ENCODE measurements around the gene ERICH3. TPM values are rescaled to one million over a fixed set of nuclear protein-coding genes. Genes with fewer than 3 reads are reported as not detected.
"Not testable (repeated sequence)": the region's sequence is repeated elsewhere in the genome, so short reads cannot be mapped to it uniquely, and the experiment has no call there.

The ERICH3 gene
- total RNA-seq, 1 experiment from 2014 or later: not detected

GRCh38 chr1:74674278-74675048 is 871 bp upstream of the ERICH3 start:
- Histone ChIP-seq H2BK5ac (ENCODE audit: insufficient read length, low read length) (no peak overlapping the region), H4K20me1 (ENCODE audit: control insufficient read depth, insufficient read depth, insufficient read length) (no peaks in the 10 kb centered on the region), H3K79me2 (ENCODE audit: insufficient read depth, low read length) (no peaks in the 10 kb centered on the region), H3K14ac (ENCODE audit: insufficient read depth, low read length) (no peak overlapping the region), H4K5ac (ENCODE audit: insufficient read length, low read depth, low read length) (no peak overlapping the region), H3K79me1 (ENCODE audit: insufficient read depth, low read depth, low read length, poor library complexity, severe bottlenecking) (no peaks in the 10 kb centered on the region), H2BK20ac (ENCODE audit: low read depth, low read length, poor library complexity, severe bottlenecking) (no peak overlapping the region), H3K9ac (ENCODE audit: extremely low read depth, insufficient read length, low read length) (no peak overlapping the region), H3K18ac (ENCODE audit: insufficient read length, low read depth, low read length) (no peak overlapping the region), H3K4me2 (ENCODE audit: insufficient read depth, insufficient read length, low read length) (no peak overlapping the region), H3K23me2 (ENCODE audit: insufficient read length, low read depth, low read length, poor library complexity, severe bottlenecking) (peaks cover 6% of the 10 kb centered on the region), H3K9me3 (ENCODE audit: control insufficient read depth, low read depth, low read length) (no peaks in the 10 kb centered on the region), H2BK12ac (ENCODE audit: insufficient read length, low read depth, low read length) (no peak overlapping the region), H2AFZ (ENCODE audit: low read length) (no peak overlapping the region), H3K4ac (ENCODE audit: low read depth, low read length) (no peak overlapping the region), H3T11ph (ENCODE audit: low read length) (no peak overlapping the region), H2AK5ac (ENCODE audit: insufficient read length, low read length) (no peak overlapping the region), H3K4me1 (ENCODE audit: insufficient read depth, low read length) (peaks cover 5% of the 10 kb centered on the region; the same call in 1 of the 2 replicates), H2BK15ac (ENCODE audit: low read depth, low read length) (no peak overlapping the region), H3K56ac (ENCODE audit: insufficient read length, low read depth, low read length) (no peak overlapping the region), H4K91ac (ENCODE audit: insufficient read length, low read depth, low read length) (no peak overlapping the region), H4K8ac (replicated peaks; ENCODE audit: insufficient read length, low read depth, low read length) (no peak overlapping the region), H3K23ac (ENCODE audit: insufficient read length, low read depth, low read length) (no peak overlapping the region), H3K27me3 (ENCODE audit: insufficient read depth, low read length) (peaks cover 7% of the 10 kb centered on the region; the same call in 1 of the 2 replicates), H2BK120ac (ENCODE audit: low read depth, low read length, poor library complexity, severe bottlenecking) (no peak overlapping the region), H3K27ac (ENCODE audit: insufficient read length, low read depth, low read length) (no peak overlapping the region)
- WGBS (ENCODE audit: extremely low coverage, insufficient read length, low lambda C conversion rate): no CpG with 5 or more reads among the region's 6 CpGs
- DNase-seq: peak; percentile 53
- TF ChIP-seq CTCF (conservative IDR thresholded peaks at IDR 0.05): peak; percentile 26; the same call in 2 of the 3 replicates
- H3K9me3 Mint-ChIP-seq: peaks cover 12 to 14% of the 10 kb centered on the region in 2 experiments
- H3K36me3 Mint-ChIP-seq (ENCODE audit: insufficient read depth in 1 of 3, low read depth in 3 of 3): peaks cover 4 to 7% (median 5%) of the 10 kb centered on the region in 3 experiments; a peak in 2 of 7 replicates
- no peak overlapping the region for H3K27ac Mint-ChIP-seq
- H3K4me1 Mint-ChIP-seq: peaks cover 17 to 18% of the 10 kb centered on the region in 2 experiments
- peaks cover 50% of the 10 kb centered on the region for H3K27me3 Mint-ChIP-seq (ENCODE audit: low read depth)
- H3K4me3 Mint-ChIP-seq: peak overlapping the region; percentile 50 to 52; a peak in 3 of 5 replicates

- not testable (repeated sequence) for H3K23me2 ChIP-seq (ENCODE audit: insufficient read length, low read depth, low read length, poor library complexity, severe bottlenecking); H3K9ac ChIP-seq (ENCODE audit: extremely low read depth, insufficient read length, low read length); H4K8ac ChIP-seq (replicated peaks; ENCODE audit: insufficient read length, low read depth, low read length)
Observed at GRCh38 chr1:74670866-74671265, 2.7 kb downstream of the ERICH3 start.

More at GRCh38 chr1:74670866-74671265, 2.7 kb downstream of the ERICH3 start:
- not testable (repeated sequence) for H3K56ac ChIP-seq (ENCODE audit: insufficient read length, low read depth, low read length); H3K36me3 Mint-ChIP-seq (ENCODE audit: insufficient read depth in 1 of 3, low read depth in 3 of 3); H2BK15ac ChIP-seq (ENCODE audit: low read depth, low read length); H4K91ac ChIP-seq (ENCODE audit: insufficient read length, low read depth, low read length); H3K18ac ChIP-seq (ENCODE audit: insufficient read length, low read depth, low read length); H2BK12ac ChIP-seq (ENCODE audit: insufficient read length, low read depth, low read length); H3K9me3 ChIP-seq (ENCODE audit: control insufficient read depth, low read depth, low read length); H2AK5ac ChIP-seq (ENCODE audit: insufficient read length, low read length); H2BK120ac ChIP-seq (ENCODE audit: low read depth, low read length, poor library complexity, severe bottlenecking); H2BK5ac ChIP-seq (ENCODE audit: insufficient read length, low read length); H3K27ac Mint-ChIP-seq; H3T11ph ChIP-seq (ENCODE audit: low read length); H3K4ac ChIP-seq (ENCODE audit: low read depth, low read length); H2BK20ac ChIP-seq (ENCODE audit: low read depth, low read length, poor library complexity, severe bottlenecking); H3K23ac ChIP-seq (ENCODE audit: insufficient read length, low read depth, low read length); H3K27me3 ChIP-seq (ENCODE audit: insufficient read depth, low read length); H4K20me1 ChIP-seq (ENCODE audit: control insufficient read depth, insufficient read depth, insufficient read length); H3K27ac ChIP-seq (ENCODE audit: insufficient read length, low read depth, low read length); DNase-seq; H3K79me2 ChIP-seq (ENCODE audit: insufficient read depth, low read length); H3K4me2 ChIP-seq (ENCODE audit: insufficient read depth, insufficient read length, low read length); H3K4me1 ChIP-seq (ENCODE audit: insufficient read depth, low read length); H3K14ac ChIP-seq (ENCODE audit: insufficient read depth, low read length); H2AFZ ChIP-seq (ENCODE audit: low read length); H4K5ac ChIP-seq (ENCODE audit: insufficient read length, low read depth, low read length); H3K79me1 ChIP-seq (ENCODE audit: insufficient read depth, low read depth, low read length, poor library complexity, severe bottlenecking); H3K4me3 Mint-ChIP-seq
- H3K9me3 Mint-ChIP-seq: peaks cover 12 to 14% of the 10 kb centered on the region in 2 experiments
- peaks cover 44% of the 10 kb centered on the region for H3K27me3 Mint-ChIP-seq (ENCODE audit: low read depth)
- peaks cover 17 to 18% of the 10 kb centered on the region in 2 experiments for H3K4me1 Mint-ChIP-seq
- no CpG with 5 or more reads among the region's 3 CpGs for WGBS (ENCODE audit: extremely low coverage, insufficient read length, low lambda C conversion rate)

Data from H9 (cell line).